GM23338 (cell line): ENCODE measurements around the gene S100B.

Source experiments
- CREB1 ChIP-seq: fragments of 250-450 bp; sonication (Bioruptor Pico); IDR thresholded peaks from 2 replicates; pipeline ENCODE4 v1.5.0; 2020; ENCODE audit warnings: low read depth, mild to moderate bottlenecking, moderate library complexity
- EZH2 ChIP-seq: fragments of 200-600 bp; sonication (generic); IDR thresholded peaks from one replicate; pipeline ENCODE4 v1.8.0; 2017; ENCODE audit warnings: antibody characterized with exemption, mild to moderate bottlenecking, low read depth; ENCODE audit not compliant: unreplicated experiment
- EZH2phosphoT487 ChIP-seq: fragments of 200-600 bp; sonication (generic); IDR thresholded peaks from one replicate; pipeline ENCODE4 v1.8.1; 2018; ENCODE audit warnings: antibody characterized with exemption; ENCODE audit not compliant: unreplicated experiment
- JUNB ChIP-seq: IDR thresholded peaks from one replicate; pipeline ENCODE4 v1.6.1; 2016; ENCODE audit warnings: antibody characterized with exemption; ENCODE audit not compliant: unreplicated experiment
- NANOG ChIP-seq: IDR thresholded peaks from 2 replicates; pipeline ENCODE4 v1.6.1; 2016; ENCODE audit warnings: antibody characterized with exemption, borderline replicate concordance
- POLR2AphosphoS5 ChIP-seq: IDR thresholded peaks from 2 replicates; pipeline ENCODE4 v1.6.1; 2016; ENCODE audit warnings: antibody characterized with exemption, low read depth
- REST ChIP-seq: IDR thresholded peaks from one replicate; pipeline ENCODE4 v1.6.1; 2018; ENCODE audit warnings: antibody characterized with exemption; ENCODE audit not compliant: unreplicated experiment
- ZNF114 ChIP-seq: fragments of 250-450 bp; sonication (Bioruptor Pico); IDR thresholded peaks from 2 replicates; pipeline ENCODE4 v1.5.0; 2020; ENCODE audit warnings: mild to moderate bottlenecking, moderate library complexity
- ZNF331 ChIP-seq: fragments of 250-450 bp; sonication (Bioruptor Pico); IDR thresholded peaks from 2 replicates; pipeline ENCODE4 v1.5.0; 2020; ENCODE audit warnings: low read depth, mild to moderate bottlenecking, moderate library complexity
- TF ChIP-seq, protein P1 (sequence below), 2 experiments: fragments of 200-600 bp in 1 of 2; sonication (generic) in 1 of 2; conservative IDR thresholded peaks; 2 replicates each; pipeline versions ENCODE4 v1.5.1 to v1.6.1; 2016 to 2017; ENCODE audit warnings: antibody characterized with exemption in 2 of 2, low read depth in 2 of 2, mild to moderate bottlenecking in 2 of 2, moderate library complexity in 1 of 2
- TF ChIP-seq, protein P2 (sequence below): IDR thresholded peaks from 2 replicates; pipeline ENCODE4 v1.6.1; 2016; ENCODE audit warnings: antibody characterized with exemption

- TF ChIP-seq POLR2AphosphoS5 (no peak), JUNB (no peak), EZH2 (no peak), REST (no peak), EZH2phosphoT487 (no peak), ZNF331 (CRISPR knock-in tag) (no peak), CREB1 (no peak), NANOG (no peak), ZNF114 (CRISPR knock-in tag) (no peak)
- TF ChIP-seq, protein P1, sequence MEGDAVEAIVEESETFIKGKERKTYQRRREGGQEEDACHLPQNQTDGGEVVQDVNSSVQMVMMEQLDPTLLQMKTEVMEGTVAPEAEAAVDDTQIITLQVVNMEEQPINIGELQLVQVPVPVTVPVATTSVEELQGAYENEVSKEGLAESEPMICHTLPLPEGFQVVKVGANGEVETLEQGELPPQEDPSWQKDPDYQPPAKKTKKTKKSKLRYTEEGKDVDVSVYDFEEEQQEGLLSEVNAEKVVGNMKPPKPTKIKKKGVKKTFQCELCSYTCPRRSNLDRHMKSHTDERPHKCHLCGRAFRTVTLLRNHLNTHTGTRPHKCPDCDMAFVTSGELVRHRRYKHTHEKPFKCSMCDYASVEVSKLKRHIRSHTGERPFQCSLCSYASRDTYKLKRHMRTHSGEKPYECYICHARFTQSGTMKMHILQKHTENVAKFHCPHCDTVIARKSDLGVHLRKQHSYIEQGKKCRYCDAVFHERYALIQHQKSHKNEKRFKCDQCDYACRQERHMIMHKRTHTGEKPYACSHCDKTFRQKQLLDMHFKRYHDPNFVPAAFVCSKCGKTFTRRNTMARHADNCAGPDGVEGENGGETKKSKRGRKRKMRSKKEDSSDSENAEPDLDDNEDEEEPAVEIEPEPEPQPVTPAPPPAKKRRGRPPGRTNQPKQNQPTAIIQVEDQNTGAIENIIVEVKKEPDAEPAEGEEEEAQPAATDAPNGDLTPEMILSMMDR (conservative IDR thresholded peaks at IDR 0.05; ENCODE audit: low read depth in 2 of 2), result no peak
- TF ChIP-seq, protein P2, sequence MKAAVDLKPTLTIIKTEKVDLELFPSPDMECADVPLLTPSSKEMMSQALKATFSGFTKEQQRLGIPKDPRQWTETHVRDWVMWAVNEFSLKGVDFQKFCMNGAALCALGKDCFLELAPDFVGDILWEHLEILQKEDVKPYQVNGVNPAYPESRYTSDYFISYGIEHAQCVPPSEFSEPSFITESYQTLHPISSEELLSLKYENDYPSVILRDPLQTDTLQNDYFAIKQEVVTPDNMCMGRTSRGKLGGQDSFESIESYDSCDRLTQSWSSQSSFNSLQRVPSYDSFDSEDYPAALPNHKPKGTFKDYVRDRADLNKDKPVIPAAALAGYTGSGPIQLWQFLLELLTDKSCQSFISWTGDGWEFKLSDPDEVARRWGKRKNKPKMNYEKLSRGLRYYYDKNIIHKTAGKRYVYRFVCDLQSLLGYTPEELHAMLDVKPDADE, result no peak
Observed at GRCh38 chr21:46557469-46557868, 47.4 kb downstream of the S100B start.
